Stomach (tissue), 9 donors: Measurements from ENCODE around the gene ZNF2. TPM values are rescaled to one million over a fixed set of nuclear protein-coding genes. Genes with fewer than 3 reads are reported as not detected.
"Not testable (repeated sequence)": the region's sequence is repeated elsewhere in the genome, so short reads cannot be mapped to it uniquely, and the experiment has no call there.

Experiments
- DNase-seq, 2 donors: peaks; one replicate each; pipeline versions ENCODE4 v3.0.0 to v3.0.0-alpha.2; 2013 to 2019
- H3K27ac ChIP-seq, 5 donors: fragments of 200-600 bp in 4 of 5; sonication (generic) in 4 of 5; one replicate each; pipeline ENCODE4 v1.5.1; 2013 to 2019; ENCODE audit warnings: mild to moderate bottlenecking in 1 of 5, moderate library complexity in 1 of 5
- H3K27me3 ChIP-seq, 3 donors: fragments of 200-600 bp; sonication (generic); one replicate each; pipeline ENCODE4 v1.5.1; 2017 to 2019; ENCODE audit warnings: mixed run types in 1 of 3
- H3K36me3 ChIP-seq, 4 donors: fragments of 200-600 bp; sonication (generic); 1 replicate in 3 of 4; 2 replicates in 1 of 4; pipeline ENCODE4 v1.5.1; 2016 to 2019
- H3K4me1 ChIP-seq, 4 donors: fragments of 200-600 bp; sonication (generic); one replicate each; pipeline ENCODE4 v1.5.1; 2016 to 2019
- H3K4me3 ChIP-seq, 4 donors: fragments of 200-600 bp; sonication (generic) in 3 of 4; one replicate each; pipeline ENCODE4 v1.5.1; 2016 to 2019; ENCODE audit warnings: mild to moderate bottlenecking in 1 of 4
- H3K9me3 ChIP-seq, 4 donors: fragments of 200-600 bp; sonication (generic); one replicate each; pipeline ENCODE4 v1.5.1; 2016 to 2019
- EP300 ChIP-seq: sonication (generic); formaldehyde crosslinking; IDR thresholded peaks from one replicate; pipeline ENCODE4 v1.6.1; 2017; ENCODE audit warnings: antibody characterized with exemption
- POLR2A ChIP-seq, 4 donors: fragments of 450-650 bp; IDR thresholded peaks; one replicate each; pipeline ENCODE4 v1.6.1; 2016; ENCODE audit warnings: antibody characterized with exemption in 4 of 4, control low read depth in 2 of 4, mild to moderate bottlenecking in 1 of 4, moderate library complexity in 1 of 4
- POLR2AphosphoS5 ChIP-seq, 3 donors: sonication (generic); formaldehyde crosslinking; IDR thresholded peaks; one replicate each; pipeline ENCODE4 v1.6.1; 2016; ENCODE audit warnings: antibody characterized with exemption in 3 of 3
- WGBS, 5 donors: extraction: QIAGEN DNeasy Blood & Tissue Kit in 3 of 5; methylation state at CpG; one replicate each; pipeline versions ENCODE4 v1.1.5 to v1.1.7; 2013 to 2018; 5-methylcytosine and 5-hydroxymethylcytosine counted together
- intact Hi-C: fragments of 100-400 bp; cut with DNase I; formaldehyde crosslinking; loops from one replicate; pipeline ENCODE4 v1.15.1; 2023; ENCODE audit warnings: low total_unique reads
- polyA plus RNA-seq, 3 donors: library from polyadenylated mRNA; stranded (reverse); fragments of 200-250 nt; gene quantifications; one replicate each; pipeline ENCODE4 v1.2.3, GENCODE V29; 2013
- total RNA-seq, 5 donors: library from RNA; depleted of rRNA; stranded (reverse); fragments of >200 nt; gene quantifications; one replicate each; pipeline versions ENCODE4 v1.1.0 to v1.2.3, GENCODE V29; 2014 to 2016
- TF ChIP-seq, protein P1 (sequence below), 7 experiments: fragments of 450-650 bp in 4 of 7; fragments of 200-600 bp in 3 of 7; sonication (generic) in 3 of 7; IDR thresholded peaks; one replicate each; pipeline ENCODE4 v1.5.1; 2016 to 2019; ENCODE audit warnings: antibody characterized with exemption in 7 of 7, control low read depth in 2 of 7, mild to moderate bottlenecking in 1 of 7
- donor health status: healthy with polysubstance abuse.
- donor health status: Bipolar disorder and iron deficiency.
- donor health status: healthy.

Gene ZNF2
- total and polyA plus RNA-seq, 8 donors, result 1.5 to 5.1 (median 2.8) TPM; not detected in 1

- TF ChIP-seq EP300 (no peak), POLR2A (IDR thresholded peaks at IDR 0.05) (no peak), POLR2AphosphoS5 (IDR thresholded peaks at IDR 0.05) (no peak)
- TF ChIP-seq, protein P1, sequence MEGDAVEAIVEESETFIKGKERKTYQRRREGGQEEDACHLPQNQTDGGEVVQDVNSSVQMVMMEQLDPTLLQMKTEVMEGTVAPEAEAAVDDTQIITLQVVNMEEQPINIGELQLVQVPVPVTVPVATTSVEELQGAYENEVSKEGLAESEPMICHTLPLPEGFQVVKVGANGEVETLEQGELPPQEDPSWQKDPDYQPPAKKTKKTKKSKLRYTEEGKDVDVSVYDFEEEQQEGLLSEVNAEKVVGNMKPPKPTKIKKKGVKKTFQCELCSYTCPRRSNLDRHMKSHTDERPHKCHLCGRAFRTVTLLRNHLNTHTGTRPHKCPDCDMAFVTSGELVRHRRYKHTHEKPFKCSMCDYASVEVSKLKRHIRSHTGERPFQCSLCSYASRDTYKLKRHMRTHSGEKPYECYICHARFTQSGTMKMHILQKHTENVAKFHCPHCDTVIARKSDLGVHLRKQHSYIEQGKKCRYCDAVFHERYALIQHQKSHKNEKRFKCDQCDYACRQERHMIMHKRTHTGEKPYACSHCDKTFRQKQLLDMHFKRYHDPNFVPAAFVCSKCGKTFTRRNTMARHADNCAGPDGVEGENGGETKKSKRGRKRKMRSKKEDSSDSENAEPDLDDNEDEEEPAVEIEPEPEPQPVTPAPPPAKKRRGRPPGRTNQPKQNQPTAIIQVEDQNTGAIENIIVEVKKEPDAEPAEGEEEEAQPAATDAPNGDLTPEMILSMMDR (IDR thresholded peaks at IDR 0.05), result no peak
- intact Hi-C loops, result no loop called here
- H3K27me3 ChIP-seq, result no peaks in the 10 kb centered on the region
- DNase-seq, result no peak
- H3K4me3 ChIP-seq, result no peak overlapping the region
- WGBS, 5 donors, result 95 to 100% (median 98%) methylated on average over 3 of the region's 3 CpGs
- H3K9me3 ChIP-seq, result peaks cover 7 to 27% (median 17%) of the 10 kb centered on the region in 4 donors
- no peak overlapping the region for H3K27ac ChIP-seq
- H3K4me1 ChIP-seq, result no peaks in the 10 kb centered on the region
- peaks cover 23 to 39% (median 32%) of the 10 kb centered on the region in 4 donors for H3K36me3 ChIP-seq
Measured at GRCh38 chr2:95185197-95185596, 19.6 kb downstream of the ZNF2 start.

DNA sequence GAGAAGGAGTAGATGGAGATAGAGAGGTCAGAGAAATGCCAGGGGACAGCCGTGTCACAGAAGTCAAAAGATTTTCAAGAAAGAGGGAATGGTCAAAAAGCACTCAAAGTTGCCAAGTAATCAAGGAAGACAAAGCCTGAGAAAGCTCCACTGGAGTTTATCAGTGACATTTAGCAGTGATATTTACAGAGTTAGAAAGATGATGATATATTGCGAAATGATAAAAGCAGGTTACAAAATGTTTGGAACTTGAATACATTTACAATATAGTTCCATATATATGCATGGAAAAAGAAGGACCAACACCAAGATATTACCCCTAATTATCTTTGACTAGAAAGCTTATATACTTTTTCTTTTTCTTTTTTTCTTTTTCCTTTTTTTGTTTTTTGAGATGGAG lies 20.4 kb downstream of the ZNF2 start:
- DNase-seq, result no peak
- H3K9me3 ChIP-seq, result peaks cover 7 to 22% (median 11%) of the 10 kb centered on the region in 4 donors
- H3K4me1 ChIP-seq, result no peaks in the 10 kb centered on the region
- no peak for TF ChIP-seq POLR2A (IDR thresholded peaks at IDR 0.05)
- TF ChIP-seq, protein P1 (IDR thresholded peaks at IDR 0.05), result no peak
- TF ChIP-seq POLR2AphosphoS5 (IDR thresholded peaks at IDR 0.05), result no peak
- TF ChIP-seq EP300, result no peak
- no peaks in the 10 kb centered on the region for H3K27me3 ChIP-seq
- no peak overlapping the region for H3K27ac ChIP-seq
- intact Hi-C loops, result no loop called here
- 56 to 77% (median 65%) methylated on average over 2 of the region's 2 CpGs for WGBS, 5 donors
- H3K4me3 ChIP-seq, result no peak overlapping the region
- peaks cover 15 to 31% (median 25%) of the 10 kb centered on the region in 4 donors for H3K36me3 ChIP-seq

GRCh38 chr2:95192956-95193355 lies 27.3 kb downstream of the ZNF2 start:
- H3K36me3 ChIP-seq, intact Hi-C loops, H3K9me3 ChIP-seq, H3K27me3 ChIP-seq, H3K4me3 ChIP-seq, H3K27ac ChIP-seq, H3K4me1 ChIP-seq: not testable (repeated sequence)
- 17 to 30% (median 21%) methylated on average over 10 to 15 of the region's 15 CpGs for WGBS, 5 donors
- peak; percentile 51 to 69 for DNase-seq
- TF ChIP-seq, protein P1 (IDR thresholded peaks at IDR 0.05), result peak in 5 of 7 experiments; percentile 41 to 59 (median 45)

DNA sequence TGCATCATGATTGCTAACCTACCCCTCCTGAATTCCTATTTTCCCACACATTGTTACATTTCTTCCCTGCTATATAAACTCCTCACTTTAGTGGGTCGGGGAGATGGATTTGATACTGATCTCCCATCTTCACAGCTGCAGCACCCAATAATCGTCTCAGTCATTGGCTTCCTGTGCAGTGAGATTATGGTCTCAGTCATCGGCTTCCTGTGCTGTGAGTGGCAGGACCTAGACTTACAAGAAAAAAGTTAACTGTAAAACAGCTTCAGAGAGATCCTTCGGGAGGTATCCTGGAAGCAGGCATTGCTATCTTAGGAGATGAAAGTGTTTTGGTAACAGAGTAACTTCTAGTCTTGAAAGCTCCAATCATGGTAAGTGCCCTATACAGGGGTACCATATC lies 38.3 kb downstream of the ZNF2 start:
- no peak overlapping the region for H3K27ac ChIP-seq
- no peak for DNase-seq
- no peak overlapping the region for H3K4me3 ChIP-seq
- H3K27me3 ChIP-seq, result no peaks in the 10 kb centered on the region
- intact Hi-C loops, result no loop called here
- no peaks in the 10 kb centered on the region for H3K9me3 ChIP-seq
- peaks cover 0 to 22% (median 13%) of the 10 kb centered on the region in 4 donors for H3K4me1 ChIP-seq
- TF ChIP-seq EP300, result no peak
- TF ChIP-seq POLR2A (IDR thresholded peaks at IDR 0.05), result no peak
- TF ChIP-seq POLR2AphosphoS5 (IDR thresholded peaks at IDR 0.05), result no peak
- TF ChIP-seq, protein P1 (IDR thresholded peaks at IDR 0.05), result no peak
- peaks cover 0 to 4% (median 1%) of the 10 kb centered on the region in 4 donors for H3K36me3 ChIP-seq
- WGBS, 5 donors, result 79 to 92% (median 86%) methylated on average over 4 of the region's 4 CpGs
